Endothelial cell of umbilical vein (primary cell): ENCODE measurements around the gene DPP7. TPM values are rescaled to one million over a fixed set of nuclear protein-coding genes. Genes with fewer than 3 reads are reported as not detected.

Experiments
- BruUV-seq: library from RNA; stranded (reverse); fragments of 400-500 nt; replicated peaks from 2 replicates; lab custom pipeline; 2021; lab: Mats Ljungman, UMichigan
- CTCF ChIA-PET: fragments of 300-600, 350-600 bp; sonication (Branson Sonifier 250); formaldehyde crosslinking; loops from one replicate; lab custom pipeline; 2021; ENCODE audit warnings: antibody characterized with exemption, inconsistent platforms; lab: Charles Lee
- POLR2A ChIA-PET: fragments of 300-600, 350-600 bp; sonication (Branson Sonifier 250); formaldehyde crosslinking; loops from one replicate; lab custom pipeline; 2021; ENCODE audit warnings: antibody characterized with exemption, inconsistent platforms; lab: Charles Lee
- DNase-seq: peaks from one replicate; pipeline ENCODE4 v3.0.0-alpha.2; 2011; ENCODE audit warnings: low read depth, low spot score
- FAIRE-seq: peaks from 2 replicates; lab custom pipeline; 2011; peaks lifted over from hg19 to GRCh38; lab: Jason Lieb, UNC
- H2AFZ ChIP-seq: 2 replicates; pipeline ENCODE4 v1.6.0; 2012; ENCODE audit warnings: low read depth, low read length, control low read depth, inconsistent platforms
- H3K27ac ChIP-seq: 2 replicates; pipeline ENCODE4 v1.5.1; 2011; ENCODE audit warnings: low read depth, mild to moderate bottlenecking, control low read depth, low read length, moderate library complexity; ENCODE audit not compliant: insufficient read depth
- H3K27me3 ChIP-seq, 2 experiments: 2 replicates each; pipeline versions ENCODE4 v1.6.0 to v1.6.1; 2011; ENCODE audit warnings: low read length in 2 of 2, mixed read lengths in 1 of 2; ENCODE audit not compliant: control insufficient read depth in 2 of 2, insufficient read depth in 2 of 2
- H3K36me3 ChIP-seq, 2 experiments: 2 replicates in 1 of 2; 3 replicates in 1 of 2; pipeline ENCODE4 v1.5.1; 2011; ENCODE audit warnings: low read length in 2 of 2, mild to moderate bottlenecking in 1 of 2, moderate library complexity in 1 of 2; ENCODE audit not compliant: control insufficient read depth in 2 of 2, insufficient read depth in 2 of 2; ENCODE audit errors: extremely low read depth in 1 of 2
- H3K4me1 ChIP-seq: 3 replicates; pipeline ENCODE4 v1.5.1; 2011; ENCODE audit warnings: mild to moderate bottlenecking, low read length; ENCODE audit not compliant: control insufficient read depth, insufficient read depth; ENCODE audit errors: extremely low read depth
- H3K4me2 ChIP-seq: 2 replicates; pipeline ENCODE4 v1.6.1; 2011; ENCODE audit warnings: low read length, control low read depth, mixed read lengths; ENCODE audit not compliant: insufficient read depth
- H3K4me3 ChIP-seq, 3 experiments: fragments of 200-600 bp in 1 of 3; sonication (generic), shearing (Covaris generic) in 1 of 3; replicated peaks in 1 of 3; 2 replicates each; pipeline ENCODE4 v1.5.1; 2011 to 2016; ENCODE audit warnings: control low read depth in 3 of 3, low read length in 3 of 3, mild to moderate bottlenecking in 2 of 3, inconsistent platforms in 1 of 3, low read depth in 1 of 3, moderate library complexity in 1 of 3; ENCODE audit not compliant: insufficient read depth in 1 of 3
- H3K79me2 ChIP-seq: 2 replicates; pipeline ENCODE4 v1.6.0; 2012; ENCODE audit warnings: low read length, inconsistent platforms; ENCODE audit not compliant: control insufficient read depth, insufficient read depth
- H3K9ac ChIP-seq: replicated peaks from 2 replicates; pipeline ENCODE3; 2011; ENCODE audit warnings: low read length, control low read depth; ENCODE audit not compliant: insufficient read depth; ENCODE audit errors: extremely low read depth
- H3K9me1 ChIP-seq: replicated peaks from 3 replicates; pipeline ENCODE4 v1.6.0; 2011; ENCODE audit warnings: mild to moderate bottlenecking, low read length; ENCODE audit not compliant: control insufficient read depth, insufficient read depth; ENCODE audit errors: extremely low read depth
- H3K9me3 ChIP-seq: replicated peaks from 2 replicates; pipeline ENCODE4 v1.5.1; 2012; ENCODE audit warnings: low read length, inconsistent platforms; ENCODE audit not compliant: control insufficient read depth, insufficient read depth
- H4K20me1 ChIP-seq: replicated peaks from 2 replicates; pipeline ENCODE3; 2011; ENCODE audit warnings: mild to moderate bottlenecking, low read length; ENCODE audit not compliant: control insufficient read depth, insufficient read depth; ENCODE audit errors: extremely low read depth
- CTCF ChIP-seq, 2 donors: IDR thresholded peaks; 1 replicate in 1 of 2; 2 replicates in 1 of 2; pipeline ENCODE4 v1.5.1; 2011; ENCODE audit warnings: low read length in 2 of 2, mild to moderate bottlenecking in 2 of 2, moderate library complexity in 2 of 2, control low read depth in 1 of 2, inconsistent platforms in 1 of 2, low read depth in 1 of 2; ENCODE audit not compliant: insufficient read depth in 1 of 2; ENCODE audit errors: extremely low read depth in 1 of 2
- EZH2 ChIP-seq: IDR thresholded peaks from 2 replicates; pipeline ENCODE4 v1.6.1; 2012; ENCODE audit warnings: borderline replicate concordance, low read depth, mild to moderate bottlenecking, moderate library complexity, low read length, inconsistent platforms; ENCODE audit not compliant: severe bottlenecking
- FOS ChIP-seq: IDR thresholded peaks from 2 replicates; pipeline ENCODE4 v1.6.1; 2011; ENCODE audit warnings: mild to moderate bottlenecking, low read length, moderate library complexity, borderline replicate concordance; ENCODE audit not compliant: insufficient read depth
- JUN ChIP-seq: IDR thresholded peaks from 2 replicates; pipeline ENCODE4 v1.6.1; 2011; ENCODE audit warnings: borderline replicate concordance, low read depth; ENCODE audit not compliant: insufficient read length, insufficient read depth
- dilution Hi-C: fragments of 300-500 bp; cut with MboI; formaldehyde crosslinking; loops from one replicate; pipeline ENCODE4 v1.15.0; 2019; ENCODE audit warnings: low sequenced_read_pairs; ENCODE audit not compliant: extremely low pct_ligation_motif_present
- intact Hi-C: fragments of 100-400 bp; cut with micrococcal nuclease; formaldehyde crosslinking; loops from one replicate; pipeline ENCODE4 v1.10.0; 2022
- polyA plus RNA-seq, 4 experiments: library from polyadenylated mRNA; depleted of rRNA in 3 of 4; stranded (reverse) in 3 of 4; unstranded in 1 of 4; fragments of >200 nt; gene quantifications; 2 replicates each; pipeline versions ENCODE4 v1.2.1 to v1.2.3, GENCODE V29; 2011 to 2012; ENCODE audit warnings: missing spikeins in 1 of 4
- total RNA-seq: library from RNA; stranded (reverse); gene quantifications from 2 replicates; pipeline ENCODE4 v1.2.3, GENCODE V29; 2021
- TF ChIP-seq, protein P1 (sequence below): IDR thresholded peaks from 2 replicates; pipeline ENCODE4 v1.6.1; 2011; ENCODE audit not compliant: insufficient read depth, insufficient read length

Gene DPP7
- total and polyA plus RNA-seq, 2 donors (not counting 3 experiments of a cell fraction or from before 2014, with no cell fraction given), result 149 to 200 TPM

DNA sequence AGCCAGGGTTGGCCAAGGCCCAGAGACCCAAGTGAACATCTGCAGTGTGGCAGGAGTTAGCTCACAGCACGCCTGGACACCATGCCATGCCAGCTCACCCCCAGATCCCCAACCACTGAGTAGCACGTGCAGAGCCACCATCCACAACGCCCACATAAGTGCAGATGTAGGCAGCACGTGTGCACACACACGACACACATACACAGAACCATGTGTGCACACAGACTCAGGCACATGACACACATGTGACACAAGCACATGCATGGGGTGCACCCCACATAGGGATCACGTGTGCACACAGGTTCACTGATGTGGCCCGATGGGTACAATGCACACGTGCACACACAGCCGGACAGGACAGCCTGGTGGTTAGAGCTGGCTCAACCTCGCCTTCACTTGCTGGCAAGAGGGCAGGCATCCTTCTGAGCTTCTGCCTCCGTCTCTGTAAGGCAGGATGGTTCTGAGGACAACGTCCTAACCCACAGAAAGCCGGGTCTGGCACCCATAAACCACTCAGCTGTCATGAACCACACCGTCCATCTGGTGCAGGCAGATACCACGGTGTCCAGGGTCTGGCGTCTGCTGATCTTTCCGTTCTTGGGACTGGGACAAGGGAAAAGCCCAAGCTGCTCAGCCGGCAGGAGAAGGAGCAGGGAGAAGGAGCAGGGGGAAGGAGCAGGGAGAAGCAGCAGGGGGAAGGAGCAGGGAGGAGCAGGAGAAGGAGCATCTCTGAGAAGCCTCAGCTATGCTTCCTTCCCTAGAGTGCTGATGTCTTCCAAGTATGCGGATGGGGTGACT is 43.3 kb upstream of the DPP7 start:
- Histone ChIP-seq H3K79me2 (no peaks in the 10 kb centered on the region), H3K9ac (no peak overlapping the region), H3K4me2 (no peak overlapping the region), H3K36me3 (no peaks in the 10 kb centered on the region), H3K9me1 (no peaks in the 10 kb centered on the region), H2AFZ (no peak overlapping the region), H3K27me3 (peaks cover 10 to 21% of the 10 kb centered on the region in 2 experiments), H4K20me1 (no peaks in the 10 kb centered on the region), H3K27ac (no peak overlapping the region), H3K9me3 (no peaks in the 10 kb centered on the region), H3K4me1 (no peaks in the 10 kb centered on the region), H3K4me3 (no peak overlapping the region)
- BruUV-seq, result no TSS peak
- intact Hi-C loops, result no loop called here
- no peak for DNase-seq
- no peak for FAIRE-seq
- POLR2A ChIA-PET, result interaction anchor here (1.3 kb wide), 1 partner anchor 83 kb away, joined by 4 read pairs; the partner anchor contains the start of gene TUBB4B
- dilution Hi-C loops, result no loop called here
- CTCF ChIA-PET, result interaction anchor here (1.1 to 2.1 kb wide), 4 partner anchors 9 to 77 kb away, joined by 3 to 5 read pairs (median 4); partner anchors contain the start of genes ANAPC2 and SSNA1
- TF ChIP-seq, protein P1, sequence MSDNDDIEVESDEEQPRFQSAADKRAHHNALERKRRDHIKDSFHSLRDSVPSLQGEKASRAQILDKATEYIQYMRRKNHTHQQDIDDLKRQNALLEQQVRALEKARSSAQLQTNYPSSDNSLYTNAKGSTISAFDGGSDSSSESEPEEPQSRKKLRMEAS, result peak; percentile 74
- no peak for TF ChIP-seq FOS

- Histone ChIP-seq H3K4me3 (no peak overlapping the region), H4K20me1 (no peaks in the 10 kb centered on the region), H3K27ac (no peak overlapping the region), H3K4me1 (no peaks in the 10 kb centered on the region), H3K9ac (no peak overlapping the region), H2AFZ (peak overlapping the region; percentile 44), H3K79me2 (no peaks in the 10 kb centered on the region), H3K9me3 (no peaks in the 10 kb centered on the region), H3K27me3 (peaks cover 2 to 14% of the 10 kb centered on the region in 2 experiments), H3K36me3 (no peaks in the 10 kb centered on the region), H3K9me1 (no peaks in the 10 kb centered on the region), H3K4me2 (no peak overlapping the region)
- ChIA-PET CTCF (interaction anchor here (0.7 to 2.1 kb wide), 6 partner anchors 10 to 78 kb away, joined by 3 to 5 read pairs (median 3); partner anchors contain the start of genes ANAPC2, RNF224 and SSNA1), POLR2A (interaction anchor here (0.6 to 1.3 kb wide), 3 partner anchors 84 to 146 kb away, joined by 4 to 6 read pairs (median 5); partner anchors contain the start of genes NRARP and TUBB4B)
- DNase-seq, result peak; percentile 21
- BruUV-seq, result no TSS peak
- dilution Hi-C loops, result no loop called here
- peak; percentile 59 for TF ChIP-seq EZH2
- TF ChIP-seq, protein P1, result no peak
- no peak for TF ChIP-seq CTCF (IDR thresholded peaks at IDR 0.05; ENCODE audit: extremely low read depth in 1 of 2, insufficient read depth in 1 of 2, low read depth in 1 of 2, low read length in 2 of 2)
- TF ChIP-seq JUN, result no peak
- intact Hi-C loops, result no loop called here
- FAIRE-seq, result no peak
Measured at GRCh38 chr9:137156567-137157375, 42.2 kb upstream of the DPP7 start.
